ENCODE measurements around the gene ANP32E.

DNA sequence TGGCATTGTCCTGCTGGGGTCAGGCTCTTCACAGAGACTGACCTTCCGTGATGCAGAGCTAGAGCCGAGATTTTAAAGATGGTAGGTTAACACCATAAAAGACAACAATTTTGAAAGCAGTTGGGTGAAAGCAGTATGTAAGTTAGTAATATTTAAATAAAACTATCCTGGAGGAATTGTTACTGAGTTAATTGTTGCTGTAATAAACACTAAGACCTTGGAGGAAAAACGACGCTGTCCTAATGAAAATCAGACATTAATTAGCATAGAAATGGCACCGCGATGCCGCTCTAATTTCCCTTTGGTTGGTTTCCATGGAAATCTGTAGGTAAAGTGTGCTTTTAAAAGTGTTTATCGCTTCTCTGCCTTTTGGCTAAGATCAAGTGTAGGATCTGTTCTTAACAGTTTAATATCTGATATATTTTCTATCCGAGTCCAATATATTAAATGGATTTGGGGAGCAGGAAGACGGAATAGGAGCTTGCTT is 745 bp upstream of the ANP32E start:
- TF ChIP-seq, protein P1, sequence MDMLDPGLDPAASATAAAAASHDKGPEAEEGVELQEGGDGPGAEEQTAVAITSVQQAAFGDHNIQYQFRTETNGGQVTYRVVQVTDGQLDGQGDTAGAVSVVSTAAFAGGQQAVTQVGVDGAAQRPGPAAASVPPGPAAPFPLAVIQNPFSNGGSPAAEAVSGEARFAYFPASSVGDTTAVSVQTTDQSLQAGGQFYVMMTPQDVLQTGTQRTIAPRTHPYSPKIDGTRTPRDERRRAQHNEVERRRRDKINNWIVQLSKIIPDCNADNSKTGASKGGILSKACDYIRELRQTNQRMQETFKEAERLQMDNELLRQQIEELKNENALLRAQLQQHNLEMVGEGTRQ (IDR thresholded peaks at IDR 0.05; ENCODE audit: low read depth, low read length) = no peak
- no peak for TF ChIP-seq CTCF (conservative IDR thresholded peaks at IDR 0.05; ENCODE audit: low read depth, low read length)
- TF ChIP-seq RFX5 (IDR thresholded peaks at IDR 0.05; ENCODE audit: low read depth, low read length) = no peak
- TF ChIP-seq POLR2A (IDR thresholded peaks at IDR 0.05; ENCODE audit: low read depth, low read length) = no peak
- TF ChIP-seq, protein P2, sequence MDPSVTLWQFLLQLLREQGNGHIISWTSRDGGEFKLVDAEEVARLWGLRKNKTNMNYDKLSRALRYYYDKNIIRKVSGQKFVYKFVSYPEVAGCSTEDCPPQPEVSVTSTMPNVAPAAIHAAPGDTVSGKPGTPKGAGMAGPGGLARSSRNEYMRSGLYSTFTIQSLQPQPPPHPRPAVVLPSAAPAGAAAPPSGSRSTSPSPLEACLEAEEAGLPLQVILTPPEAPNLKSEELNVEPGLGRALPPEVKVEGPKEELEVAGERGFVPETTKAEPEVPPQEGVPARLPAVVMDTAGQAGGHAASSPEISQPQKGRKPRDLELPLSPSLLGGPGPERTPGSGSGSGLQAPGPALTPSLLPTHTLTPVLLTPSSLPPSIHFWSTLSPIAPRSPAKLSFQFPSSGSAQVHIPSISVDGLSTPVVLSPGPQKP (IDR thresholded peaks at IDR 0.05; ENCODE audit: borderline replicate concordance, low read depth, low read length) = no peak
- no peak for TF ChIP-seq MAFK (IDR thresholded peaks at IDR 0.05; ENCODE audit: low read depth, low read length)
- TF ChIP-seq RAD21 (IDR thresholded peaks at IDR 0.05; ENCODE audit: low read length) = no peak
- no peak for TF ChIP-seq BHLHE40 (IDR thresholded peaks at IDR 0.05; ENCODE audit: low read depth, low read length)
- no peak for TF ChIP-seq SMC3 (IDR thresholded peaks at IDR 0.05; ENCODE audit: low read depth, low read length)
- no peak for TF ChIP-seq CHD1 (IDR thresholded peaks at IDR 0.05; ENCODE audit: low read depth, low read length)
- TF ChIP-seq RCOR1 (IDR thresholded peaks at IDR 0.05; ENCODE audit: insufficient replicate concordance, low read length) = no peak

Measured in IMR-90 (cell line).